Panc1 (cell line): Measurements from ENCODE around the gene PLCH1.

ENCODE experiments used
- CTCF ChIP-seq: fragments of 450-650 bp; IDR thresholded peaks from 2 replicates; pipeline ENCODE4 v1.5.1; 2017; ENCODE audit warnings: mild to moderate bottlenecking
- POLR2AphosphoS5 ChIP-seq: IDR thresholded peaks from 2 replicates; pipeline ENCODE4 v1.6.1; 2012; ENCODE audit warnings: mild to moderate bottlenecking, low read depth, low read length, moderate library complexity
- REST ChIP-seq, 2 experiments: IDR thresholded peaks; 2 replicates each; pipeline ENCODE4 v1.6.1; 2011 to 2012; ENCODE audit warnings: low read depth in 2 of 2, control low read depth in 1 of 2, low read length in 1 of 2, mild to moderate bottlenecking in 1 of 2, moderate library complexity in 1 of 2; ENCODE audit not compliant: insufficient read depth in 1 of 2
- SIN3A ChIP-seq: IDR thresholded peaks from 2 replicates; pipeline ENCODE4 v1.6.1; 2012; ENCODE audit warnings: low read depth, mild to moderate bottlenecking, low read length, moderate library complexity, borderline replicate concordance; ENCODE audit not compliant: insufficient read depth
- TCF7L2 ChIP-seq: IDR thresholded peaks from 2 replicates; pipeline ENCODE4 v1.6.1; 2011; ENCODE audit warnings: mild to moderate bottlenecking, low read depth, low read length, inconsistent platforms

GRCh38 chr3:155741101-155741500 is 3.8 kb downstream of the PLCH1 start:
- TF ChIP-seq CTCF (no peak), POLR2AphosphoS5 (no peak), TCF7L2 (no peak), REST (IDR thresholded peaks at IDR 0.05; ENCODE audit: insufficient read depth in 1 of 2, low read depth in 2 of 2, low read length in 1 of 2) (no peak), SIN3A (no peak)
